Fibroblast of lung (primary cell): ENCODE data around the gene RELL1. TPM values are rescaled to one million over a fixed set of nuclear protein-coding genes. Genes with fewer than 3 reads are reported as not detected.

Source experiments
- DNase-seq, 2 donors: peaks; one replicate each; pipeline versions ENCODE4 v3.0.0 to v3.0.0-alpha.2; 2010; ENCODE audit warnings: low read depth in 2 of 2
- H2AFZ ChIP-seq: 2 replicates; pipeline ENCODE4 v1.5.1; 2012; ENCODE audit warnings: low read length, control low read depth, inconsistent platforms
- H3K27ac ChIP-seq: 2 replicates; pipeline ENCODE4 v1.5.1; 2011; ENCODE audit warnings: low read length, control low read depth; ENCODE audit not compliant: insufficient read depth
- H3K27me3 ChIP-seq: 2 replicates; pipeline ENCODE4 v1.5.1; 2011; ENCODE audit warnings: mild to moderate bottlenecking, low read length; ENCODE audit not compliant: control insufficient read depth, insufficient read depth
- H3K36me3 ChIP-seq: 2 replicates; pipeline ENCODE4 v1.5.1; 2011; ENCODE audit warnings: low read length; ENCODE audit not compliant: control insufficient read depth, insufficient read depth
- H3K4me1 ChIP-seq: 2 replicates; pipeline ENCODE4 v1.5.1; 2011; ENCODE audit warnings: low read length; ENCODE audit not compliant: control insufficient read depth, insufficient read depth; ENCODE audit errors: extremely low read depth
- H3K4me2 ChIP-seq: 2 replicates; pipeline ENCODE4 v1.5.1; 2011; ENCODE audit warnings: low read length, control low read depth; ENCODE audit not compliant: insufficient read depth; ENCODE audit errors: extremely low read depth
- H3K4me3 ChIP-seq, 4 experiments: fragments of 200-600 bp in 1 of 4; sonication (generic) in 1 of 4; replicated peaks in 1 of 4; 2 replicates each; pipeline ENCODE4 v1.5.1; 2011 to 2016; ENCODE audit warnings: low read length in 4 of 4, low read depth in 3 of 4, mild to moderate bottlenecking in 3 of 4, control low read depth in 2 of 4, inconsistent platforms in 1 of 4, mixed read lengths in 1 of 4; ENCODE audit not compliant: insufficient read depth in 1 of 4; ENCODE audit errors: control extremely low read depth in 1 of 4
- H3K79me2 ChIP-seq: 2 replicates; pipeline ENCODE4 v1.5.1; 2012; ENCODE audit warnings: mild to moderate bottlenecking, low read length, inconsistent platforms; ENCODE audit not compliant: control insufficient read depth, insufficient read depth
- H3K9ac ChIP-seq: 2 replicates; pipeline ENCODE4 v1.5.1; 2011; ENCODE audit warnings: mild to moderate bottlenecking, low read length, control low read depth; ENCODE audit not compliant: insufficient read depth
- H3K9me3 ChIP-seq: 2 replicates; pipeline ENCODE4 v1.5.1; 2012; ENCODE audit warnings: low read depth, low read length; ENCODE audit not compliant: control insufficient read depth, insufficient read depth
- H4K20me1 ChIP-seq: 2 replicates; pipeline ENCODE4 v1.5.1; 2011; ENCODE audit warnings: low read length; ENCODE audit not compliant: control insufficient read depth, insufficient read depth; ENCODE audit errors: extremely low read depth
- EZH2 ChIP-seq: IDR thresholded peaks from 2 replicates; pipeline ENCODE4 v1.5.1; 2012; ENCODE audit warnings: low read length, control low read depth, mild to moderate bottlenecking; ENCODE audit errors: missing control alignments
- polyA plus RNA-seq, 2 donors: library from polyadenylated mRNA; depleted of rRNA in 1 of 2; stranded (reverse) in 1 of 2; unstranded in 1 of 2; fragments of >200 nt; gene quantifications; 2 replicates each; pipeline ENCODE4 v1.2.1, GENCODE V29; 2011 to 2012; ENCODE audit warnings: missing spikeins in 1 of 2
- total RNA-seq: library from RNA; depleted of rRNA; stranded (reverse); fragments of >200 nt; gene quantifications from 2 replicates; pipeline ENCODE4 v1.2.1, GENCODE V29; 2014
- TF ChIP-seq, protein P1 (sequence below), 2 donors: IDR thresholded peaks in 1 of 2; conservative IDR thresholded peaks in 1 of 2; 1 replicate in 1 of 2; 2 replicates in 1 of 2; pipeline ENCODE4 v1.5.1; 2011 to 2012; ENCODE audit warnings: low read length in 2 of 2, control low read depth in 1 of 2, inconsistent platforms in 1 of 2, low read depth in 1 of 2, mild to moderate bottlenecking in 1 of 2

RELL1 gene
- total and polyA plus RNA-seq, 2 donors (not counting 1 experiment from before 2014, with no cell fraction given): 16.1 to 71.0 TPM

DNA sequence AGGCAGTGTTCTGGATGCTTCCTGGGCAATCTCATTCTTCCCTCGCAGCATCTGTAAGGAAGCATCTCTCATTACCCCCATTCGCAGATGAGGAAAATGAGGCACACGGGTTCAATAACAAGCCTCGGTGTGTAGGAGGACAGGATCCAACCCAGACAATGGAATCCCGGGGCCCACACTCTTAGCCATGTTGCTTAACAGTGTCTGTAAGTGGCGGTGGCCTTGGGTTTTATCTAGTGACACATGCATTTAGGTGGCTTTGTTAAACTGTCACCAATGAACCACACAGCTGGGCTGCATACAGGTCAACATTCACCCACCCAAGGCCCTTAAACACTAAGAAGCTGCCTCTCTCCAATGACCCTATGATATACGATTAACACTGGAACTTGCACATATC lies 22.6 kb downstream of the RELL1 start:
- Histone ChIP-seq H3K4me3 (no peak overlapping the region), H3K4me1 (peaks cover 25% of the 10 kb centered on the region), H3K27me3 (no peaks in the 10 kb centered on the region), H3K9me3 (no peaks in the 10 kb centered on the region), H3K27ac (no peak overlapping the region), H3K4me2 (no peak overlapping the region), H4K20me1 (no peaks in the 10 kb centered on the region), H3K79me2 (peaks cover 7% of the 10 kb centered on the region), H3K9ac (no peak overlapping the region), H3K36me3 (no peaks in the 10 kb centered on the region), H2AFZ (no peak overlapping the region)
- TF ChIP-seq, protein P1, sequence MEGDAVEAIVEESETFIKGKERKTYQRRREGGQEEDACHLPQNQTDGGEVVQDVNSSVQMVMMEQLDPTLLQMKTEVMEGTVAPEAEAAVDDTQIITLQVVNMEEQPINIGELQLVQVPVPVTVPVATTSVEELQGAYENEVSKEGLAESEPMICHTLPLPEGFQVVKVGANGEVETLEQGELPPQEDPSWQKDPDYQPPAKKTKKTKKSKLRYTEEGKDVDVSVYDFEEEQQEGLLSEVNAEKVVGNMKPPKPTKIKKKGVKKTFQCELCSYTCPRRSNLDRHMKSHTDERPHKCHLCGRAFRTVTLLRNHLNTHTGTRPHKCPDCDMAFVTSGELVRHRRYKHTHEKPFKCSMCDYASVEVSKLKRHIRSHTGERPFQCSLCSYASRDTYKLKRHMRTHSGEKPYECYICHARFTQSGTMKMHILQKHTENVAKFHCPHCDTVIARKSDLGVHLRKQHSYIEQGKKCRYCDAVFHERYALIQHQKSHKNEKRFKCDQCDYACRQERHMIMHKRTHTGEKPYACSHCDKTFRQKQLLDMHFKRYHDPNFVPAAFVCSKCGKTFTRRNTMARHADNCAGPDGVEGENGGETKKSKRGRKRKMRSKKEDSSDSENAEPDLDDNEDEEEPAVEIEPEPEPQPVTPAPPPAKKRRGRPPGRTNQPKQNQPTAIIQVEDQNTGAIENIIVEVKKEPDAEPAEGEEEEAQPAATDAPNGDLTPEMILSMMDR (conservative IDR thresholded peaks at IDR 0.05 in 1 of 2, IDR thresholded peaks at IDR 0.05 in 1 of 2; ENCODE audit: low read depth in 1 of 2, low read length in 2 of 2): no peak
- no peak for TF ChIP-seq EZH2
- no peak for DNase-seq

DNA sequence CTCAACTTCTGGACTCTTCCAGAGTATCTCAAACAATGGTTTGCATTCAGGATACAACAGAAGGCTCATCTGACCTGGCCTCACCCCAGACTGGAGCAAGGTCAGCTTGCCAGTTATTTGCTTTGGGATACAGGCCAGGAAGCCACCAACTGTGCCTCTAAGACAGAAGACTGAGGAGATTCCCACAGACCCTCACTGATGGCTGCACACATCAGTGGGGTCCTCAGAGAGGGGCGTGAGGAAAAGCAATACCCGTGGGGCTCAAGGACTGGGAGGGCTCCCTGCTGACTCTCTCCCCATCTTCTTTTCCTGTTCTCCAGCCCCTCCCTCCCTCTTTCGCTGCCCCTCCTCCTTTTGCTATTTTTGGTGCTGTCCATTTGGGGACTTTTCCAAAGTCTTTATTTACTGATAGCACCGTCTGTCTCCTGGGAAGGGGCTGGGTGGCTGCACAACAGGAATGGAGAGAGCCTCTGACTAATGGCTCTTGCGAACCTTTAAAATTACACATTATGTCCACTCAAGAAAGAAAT lies 23.2 kb downstream of the RELL1 start:
- Histone ChIP-seq H3K9me3 (no peaks in the 10 kb centered on the region), H3K9ac (no peak overlapping the region), H3K36me3 (no peaks in the 10 kb centered on the region), H3K4me3 (no peak overlapping the region), H3K27me3 (no peaks in the 10 kb centered on the region), H2AFZ (no peak overlapping the region), H3K4me1 (peaks cover 25% of the 10 kb centered on the region), H3K4me2 (no peak overlapping the region), H3K27ac (no peak overlapping the region), H3K79me2 (peaks cover 7% of the 10 kb centered on the region), H4K20me1 (no peaks in the 10 kb centered on the region)
- TF ChIP-seq, protein P1 (conservative IDR thresholded peaks at IDR 0.05 in 1 of 2, IDR thresholded peaks at IDR 0.05 in 1 of 2; ENCODE audit: low read depth in 1 of 2, low read length in 2 of 2): no peak
- TF ChIP-seq EZH2: no peak
- peak in 1 of 2 donors; percentile 56 for DNase-seq

DNA sequence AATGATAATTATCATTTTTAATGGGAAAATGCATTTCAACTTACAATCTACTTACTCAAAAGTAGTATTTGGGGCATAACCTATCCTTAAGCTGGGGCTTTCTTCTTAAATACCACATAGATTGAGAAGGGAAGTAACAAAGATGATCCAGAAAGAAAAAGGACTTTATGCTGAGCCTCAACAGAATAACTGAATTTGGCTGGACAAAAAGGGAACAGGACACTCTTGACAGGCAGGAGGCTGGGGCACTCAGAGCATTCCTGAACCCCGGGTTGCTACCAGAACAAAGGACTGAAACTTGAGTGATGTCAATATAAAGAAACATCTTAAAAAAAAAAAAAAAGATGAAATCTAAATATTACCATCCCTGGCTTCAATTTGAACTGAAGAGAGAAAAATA lies 23.9 kb downstream of the RELL1 start:
- Histone ChIP-seq H3K4me2 (peak overlapping the region; percentile 2), H3K36me3 (no peaks in the 10 kb centered on the region), H3K4me1 (peaks cover 22% of the 10 kb centered on the region), H4K20me1 (no peaks in the 10 kb centered on the region), H3K9ac (no peak overlapping the region), H3K27me3 (no peaks in the 10 kb centered on the region), H3K4me3 (no peak overlapping the region), H3K79me2 (peaks cover 7% of the 10 kb centered on the region), H3K9me3 (no peaks in the 10 kb centered on the region), H2AFZ (no peak overlapping the region), H3K27ac (no peak overlapping the region)
- DNase-seq: no peak
- TF ChIP-seq EZH2: no peak
- TF ChIP-seq, protein P1 (conservative IDR thresholded peaks at IDR 0.05 in 1 of 2, IDR thresholded peaks at IDR 0.05 in 1 of 2; ENCODE audit: low read depth in 1 of 2, low read length in 2 of 2): no peak
